UCSD-AML1 (cell line): ENCODE data around the gene SNX19.
"Not testable (repeated sequence)": the region's sequence is repeated elsewhere in the genome, so short reads cannot be mapped to it uniquely, and the experiment has no call there.

Experiments used
- DNase-seq: peaks from one replicate; lab custom pipeline; 2025; ENCODE audit not compliant: unreplicated experiment; lab: John Stamatoyannopoulos, UW

SNX19 gene

GRCh38 chr11:130916238-130916855, at the start of gene SNX19:
Gene SNX19, minus strand, starts transcription at chr11:130916479. Its CDS starts 540 bp downstream, at chr11:130915939.
- DNase-seq: peak; percentile 92

- no peak for DNase-seq
These were observed 47.9 kb upstream of the SNX19 start for GRCh38 chr11:130964058-130964792.

- DNase-seq: no peak
These were observed 31.6 kb upstream of the SNX19 start for GRCh38 chr11:130947889-130948288.

GRCh38 chr11:130947481-130947880, 31.2 kb upstream of the SNX19 start:
- no peak for DNase-seq

GRCh38 chr11:130947058-130947457, 30.8 kb upstream of the SNX19 start:
- no peak for DNase-seq

GRCh38 chr11:130945896-130946295, 29.6 kb upstream of the SNX19 start:
- DNase-seq: no peak

- DNase-seq: no peak
These were observed 24.4 kb upstream of the SNX19 start for GRCh38 chr11:130940706-130941105.

GRCh38 chr11:130937051-130937450, 20.8 kb upstream of the SNX19 start:
- no peak for DNase-seq

GRCh38 chr11:130932086-130932712, 15.9 kb upstream of the SNX19 start:
- DNase-seq: no peak

GRCh38 chr11:130924750-130925149, 8.5 kb upstream of the SNX19 start:
- DNase-seq: no peak

GRCh38 chr11:130920612-130921011, 4.3 kb upstream of the SNX19 start:
- DNase-seq: not testable (repeated sequence)

GRCh38 chr11:130918081-130918480, 1.8 kb upstream of the SNX19 start:
- DNase-seq: no peak

- no peak for DNase-seq
These were observed 631 bp upstream of the SNX19 start for GRCh38 chr11:130916910-130917309.

GRCh38 chr11:130915603-130916237, 559 bp downstream of the SNX19 start:
- DNase-seq: no peak

- no peak for DNase-seq
These were observed 3.0 kb downstream of the SNX19 start for GRCh38 chr11:130913268-130913667.

- no peak for DNase-seq
These were observed 3.7 kb downstream of the SNX19 start for GRCh38 chr11:130912552-130912951.

GRCh38 chr11:130911306-130911705, 5.0 kb downstream of the SNX19 start:
- DNase-seq: no peak

- no peak for DNase-seq
These were observed 6.6 kb downstream of the SNX19 start for GRCh38 chr11:130909650-130910049.

GRCh38 chr11:130908770-130909625, 7.3 kb downstream of the SNX19 start:
- no peak for DNase-seq

- no peak for DNase-seq
These were observed 8.2 kb downstream of the SNX19 start for GRCh38 chr11:130908061-130908460.

GRCh38 chr11:130907229-130907628, 9.1 kb downstream of the SNX19 start:
- DNase-seq: no peak
